Measurements from ENCODE around the gene SMARCA2.

- TF ChIP-seq EP300 (IDR thresholded peaks at IDR 0.05; ENCODE audit: borderline replicate concordance) = no peak
- TF ChIP-seq, protein P1, sequence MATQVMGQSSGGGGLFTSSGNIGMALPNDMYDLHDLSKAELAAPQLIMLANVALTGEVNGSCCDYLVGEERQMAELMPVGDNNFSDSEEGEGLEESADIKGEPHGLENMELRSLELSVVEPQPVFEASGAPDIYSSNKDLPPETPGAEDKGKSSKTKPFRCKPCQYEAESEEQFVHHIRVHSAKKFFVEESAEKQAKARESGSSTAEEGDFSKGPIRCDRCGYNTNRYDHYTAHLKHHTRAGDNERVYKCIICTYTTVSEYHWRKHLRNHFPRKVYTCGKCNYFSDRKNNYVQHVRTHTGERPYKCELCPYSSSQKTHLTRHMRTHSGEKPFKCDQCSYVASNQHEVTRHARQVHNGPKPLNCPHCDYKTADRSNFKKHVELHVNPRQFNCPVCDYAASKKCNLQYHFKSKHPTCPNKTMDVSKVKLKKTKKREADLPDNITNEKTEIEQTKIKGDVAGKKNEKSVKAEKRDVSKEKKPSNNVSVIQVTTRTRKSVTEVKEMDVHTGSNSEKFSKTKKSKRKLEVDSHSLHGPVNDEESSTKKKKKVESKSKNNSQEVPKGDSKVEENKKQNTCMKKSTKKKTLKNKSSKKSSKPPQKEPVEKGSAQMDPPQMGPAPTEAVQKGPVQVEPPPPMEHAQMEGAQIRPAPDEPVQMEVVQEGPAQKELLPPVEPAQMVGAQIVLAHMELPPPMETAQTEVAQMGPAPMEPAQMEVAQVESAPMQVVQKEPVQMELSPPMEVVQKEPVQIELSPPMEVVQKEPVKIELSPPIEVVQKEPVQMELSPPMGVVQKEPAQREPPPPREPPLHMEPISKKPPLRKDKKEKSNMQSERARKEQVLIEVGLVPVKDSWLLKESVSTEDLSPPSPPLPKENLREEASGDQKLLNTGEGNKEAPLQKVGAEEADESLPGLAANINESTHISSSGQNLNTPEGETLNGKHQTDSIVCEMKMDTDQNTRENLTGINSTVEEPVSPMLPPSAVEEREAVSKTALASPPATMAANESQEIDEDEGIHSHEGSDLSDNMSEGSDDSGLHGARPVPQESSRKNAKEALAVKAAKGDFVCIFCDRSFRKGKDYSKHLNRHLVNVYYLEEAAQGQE (IDR thresholded peaks at IDR 0.05; ENCODE audit: low read depth) = no peak
- no peak for TF ChIP-seq YY1 (IDR thresholded peaks at IDR 0.05; ENCODE audit: low read depth)
- no peak for TF ChIP-seq RAD21 (IDR thresholded peaks at IDR 0.05; ENCODE audit: low read depth)
- TF ChIP-seq TCF12 (IDR thresholded peaks at IDR 0.05; ENCODE audit: low read depth) = no peak
- TF ChIP-seq MAX (IDR thresholded peaks at IDR 0.05) = no peak
- no peak for TF ChIP-seq EGR1 (IDR thresholded peaks at IDR 0.05)
- TF ChIP-seq TAF1 (IDR thresholded peaks at IDR 0.05; ENCODE audit: low read depth) = no peak
- no peak for TF ChIP-seq TEAD4 (IDR thresholded peaks at IDR 0.05)
- TF ChIP-seq CEBPB (IDR thresholded peaks at IDR 0.05) = no peak
- no peak for TF ChIP-seq NFIC (IDR thresholded peaks at IDR 0.05)
Observed at GRCh38 chr9:2158766-2159430, 143.8 kb downstream of the SMARCA2 start.

Data from Ishikawa (cell line).